SK-N-SH (cell line): ENCODE measurements around the gene NECTIN1.

Experiments used
- TF ChIP-seq, protein P1 (sequence below): IDR thresholded peaks from 2 replicates; pipeline ENCODE4 v1.4.0; 2012; ENCODE audit warnings: low read depth
- TF ChIP-seq, protein P2 (sequence below): fragments of 200-600 bp; sonication (generic); IDR thresholded peaks from 2 replicates; pipeline ENCODE4 v1.6.1; 2017; ENCODE audit warnings: antibody characterized with exemption, mild to moderate bottlenecking, moderate library complexity

DNA sequence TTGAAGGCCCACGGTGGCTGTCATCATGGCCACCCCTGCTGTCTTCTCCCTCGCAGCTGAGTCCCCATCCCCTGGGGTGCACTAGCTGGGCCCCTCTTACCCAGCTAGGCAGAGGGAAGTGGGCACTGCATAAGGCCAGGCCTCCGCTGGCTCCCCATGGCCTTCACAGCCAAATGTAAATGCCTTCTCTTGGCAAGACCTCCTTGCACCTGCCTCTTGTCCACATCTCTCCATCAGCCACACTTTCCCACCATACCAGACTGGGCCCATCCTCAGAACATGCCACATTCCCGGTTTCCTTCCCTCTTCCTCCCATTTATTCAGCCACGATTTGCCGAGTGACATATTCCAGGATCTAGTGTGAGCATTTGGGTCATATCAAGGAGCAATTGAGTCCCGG, 49.7 kb downstream of the NECTIN1 start:
- TF ChIP-seq, protein P1, sequence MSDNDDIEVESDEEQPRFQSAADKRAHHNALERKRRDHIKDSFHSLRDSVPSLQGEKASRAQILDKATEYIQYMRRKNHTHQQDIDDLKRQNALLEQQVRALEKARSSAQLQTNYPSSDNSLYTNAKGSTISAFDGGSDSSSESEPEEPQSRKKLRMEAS = no peak
- TF ChIP-seq, protein P2, sequence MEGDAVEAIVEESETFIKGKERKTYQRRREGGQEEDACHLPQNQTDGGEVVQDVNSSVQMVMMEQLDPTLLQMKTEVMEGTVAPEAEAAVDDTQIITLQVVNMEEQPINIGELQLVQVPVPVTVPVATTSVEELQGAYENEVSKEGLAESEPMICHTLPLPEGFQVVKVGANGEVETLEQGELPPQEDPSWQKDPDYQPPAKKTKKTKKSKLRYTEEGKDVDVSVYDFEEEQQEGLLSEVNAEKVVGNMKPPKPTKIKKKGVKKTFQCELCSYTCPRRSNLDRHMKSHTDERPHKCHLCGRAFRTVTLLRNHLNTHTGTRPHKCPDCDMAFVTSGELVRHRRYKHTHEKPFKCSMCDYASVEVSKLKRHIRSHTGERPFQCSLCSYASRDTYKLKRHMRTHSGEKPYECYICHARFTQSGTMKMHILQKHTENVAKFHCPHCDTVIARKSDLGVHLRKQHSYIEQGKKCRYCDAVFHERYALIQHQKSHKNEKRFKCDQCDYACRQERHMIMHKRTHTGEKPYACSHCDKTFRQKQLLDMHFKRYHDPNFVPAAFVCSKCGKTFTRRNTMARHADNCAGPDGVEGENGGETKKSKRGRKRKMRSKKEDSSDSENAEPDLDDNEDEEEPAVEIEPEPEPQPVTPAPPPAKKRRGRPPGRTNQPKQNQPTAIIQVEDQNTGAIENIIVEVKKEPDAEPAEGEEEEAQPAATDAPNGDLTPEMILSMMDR = no peak
